Uterus (tissue), 2 donors: ENCODE measurements around the gene DDIT3.

Source experiments
- POLR2A ChIP-seq, 2 donors: fragments of 450-650 bp; IDR thresholded peaks; one replicate each; pipeline ENCODE4 v1.6.1; 2016; ENCODE audit warnings: antibody characterized with exemption in 2 of 2, mild to moderate bottlenecking in 1 of 2, moderate library complexity in 1 of 2
- TF ChIP-seq, protein P1 (sequence below), 4 experiments: fragments of 200-600 bp in 2 of 4; fragments of 450-650 bp in 2 of 4; sonication (generic) in 2 of 4; IDR thresholded peaks; one replicate each; pipeline ENCODE4 v1.5.1; 2016 to 2019; ENCODE audit warnings: antibody characterized with exemption in 4 of 4, mild to moderate bottlenecking in 2 of 4, moderate library complexity in 1 of 4

DNA sequence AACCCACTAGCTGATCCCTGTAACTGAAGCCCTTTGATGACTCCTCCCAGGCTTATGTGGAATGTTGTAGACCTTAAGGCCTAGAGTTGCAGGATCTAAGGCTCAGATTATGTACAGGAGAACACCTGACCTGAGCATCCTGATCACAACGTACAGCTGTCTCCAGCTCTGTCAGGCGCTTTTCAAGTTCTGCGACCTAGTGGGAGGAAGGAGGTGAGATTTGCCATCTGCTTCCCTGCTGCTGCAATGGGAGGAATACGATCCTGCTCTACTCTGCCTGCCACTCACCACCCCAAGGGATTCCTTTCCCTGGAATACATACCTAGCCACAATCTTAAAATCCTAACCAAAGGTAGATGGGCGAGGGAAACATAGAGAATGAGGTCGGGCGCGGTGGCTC lies 12.8 kb upstream of the DDIT3 start:
- TF ChIP-seq POLR2A (IDR thresholded peaks at IDR 0.05), result no peak
- TF ChIP-seq, protein P1, sequence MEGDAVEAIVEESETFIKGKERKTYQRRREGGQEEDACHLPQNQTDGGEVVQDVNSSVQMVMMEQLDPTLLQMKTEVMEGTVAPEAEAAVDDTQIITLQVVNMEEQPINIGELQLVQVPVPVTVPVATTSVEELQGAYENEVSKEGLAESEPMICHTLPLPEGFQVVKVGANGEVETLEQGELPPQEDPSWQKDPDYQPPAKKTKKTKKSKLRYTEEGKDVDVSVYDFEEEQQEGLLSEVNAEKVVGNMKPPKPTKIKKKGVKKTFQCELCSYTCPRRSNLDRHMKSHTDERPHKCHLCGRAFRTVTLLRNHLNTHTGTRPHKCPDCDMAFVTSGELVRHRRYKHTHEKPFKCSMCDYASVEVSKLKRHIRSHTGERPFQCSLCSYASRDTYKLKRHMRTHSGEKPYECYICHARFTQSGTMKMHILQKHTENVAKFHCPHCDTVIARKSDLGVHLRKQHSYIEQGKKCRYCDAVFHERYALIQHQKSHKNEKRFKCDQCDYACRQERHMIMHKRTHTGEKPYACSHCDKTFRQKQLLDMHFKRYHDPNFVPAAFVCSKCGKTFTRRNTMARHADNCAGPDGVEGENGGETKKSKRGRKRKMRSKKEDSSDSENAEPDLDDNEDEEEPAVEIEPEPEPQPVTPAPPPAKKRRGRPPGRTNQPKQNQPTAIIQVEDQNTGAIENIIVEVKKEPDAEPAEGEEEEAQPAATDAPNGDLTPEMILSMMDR (IDR thresholded peaks at IDR 0.05), result no peak
